ENCODE data around the gene GSTK1.

The GSTK1 gene

GRCh38 chr7:143223784-143224183 lies 39.5 kb upstream of the GSTK1 start:
- no peak for TF ChIP-seq AEBP2 (tag by site-specific recombination; IDR thresholded peaks at IDR 0.05; ENCODE audit: borderline replicate concordance)
- TF ChIP-seq SETDB1 (IDR thresholded peaks at IDR 0.05; ENCODE audit: insufficient read length, low read length) = no peak
- no peak for TF ChIP-seq ZNF677 (tag by site-specific recombination; IDR thresholded peaks at IDR 0.05)
- TF ChIP-seq ZNF23 (tag by site-specific recombination; IDR thresholded peaks at IDR 0.05; ENCODE audit: borderline replicate concordance) = no peak
- no peak for TF ChIP-seq ZNF747 (tag by site-specific recombination; IDR thresholded peaks at IDR 0.05)
- TF ChIP-seq KLF16 (tag by site-specific recombination; IDR thresholded peaks at IDR 0.05) = no peak
- Histone ChIP-seq H3K4me3 (ENCODE audit: low read depth, low read length) (no peak overlapping the region), H3K9me3 (ENCODE audit: control insufficient read depth, insufficient read depth, low read depth, low read length) (no peaks in the 10 kb centered on the region), H3K27ac (ENCODE audit: extremely low read depth, low read depth, low read length) (no peak overlapping the region), H3K36me3 (ENCODE audit: control insufficient read depth in 2 of 2, insufficient read depth in 1 of 2, low read length in 2 of 2) (no peaks in the 10 kb centered on the region), H3K4me1 (ENCODE audit: control insufficient read depth, insufficient read depth, low read length) (no peaks in the 10 kb centered on the region)
- ChIA-PET CTCF (interaction anchor here (0.5 to 3.8 kb wide), 5 partner anchors 8 to 223 kb away, joined by 3 to 27 read pairs (median 7); no protein-coding TSS in a partner anchor), POLR2A (no interaction called here)

- no peaks in the 10 kb centered on the region for H3K36me3 ChIP-seq (ENCODE audit: control insufficient read depth in 2 of 2, insufficient read depth in 1 of 2, low read length in 2 of 2)
- H3K4me1 ChIP-seq (ENCODE audit: control insufficient read depth, insufficient read depth, low read length) = no peaks in the 10 kb centered on the region
- no peaks in the 10 kb centered on the region for H3K9me3 ChIP-seq (ENCODE audit: control insufficient read depth, insufficient read depth, low read depth, low read length)
- ChIA-PET CTCF (interaction anchor here (1.9 kb wide), 1 partner anchor 10 kb away, joined by 27 read pairs; no protein-coding TSS in a partner anchor), POLR2A (no interaction called here)
- H3K4me3 ChIP-seq (ENCODE audit: low read depth, low read length) = no peak overlapping the region
- TF ChIP-seq ZNF391 (tag by site-specific recombination; IDR thresholded peaks at IDR 0.05; ENCODE audit: borderline replicate concordance, low read depth) (no peak), KLF17 (tag by site-specific recombination; IDR thresholded peaks at IDR 0.05) (no peak), GLIS2 (tag by site-specific recombination; IDR thresholded peaks at IDR 0.05) (no peak), ZNF621 (tag by site-specific recombination; IDR thresholded peaks at IDR 0.05) (no peak), ZBTB20 (tag by site-specific recombination; IDR thresholded peaks at IDR 0.05) (no peak), KLF7 (tag by site-specific recombination; IDR thresholded peaks at IDR 0.05; ENCODE audit: borderline replicate concordance) (no peak), TRIM28 (IDR thresholded peaks at IDR 0.05; ENCODE audit: borderline replicate concordance, low read length) (no peak), ZNF580 (tag by site-specific recombination; IDR thresholded peaks at IDR 0.05) (no peak), ZNF433 (tag by site-specific recombination; IDR thresholded peaks at IDR 0.05; ENCODE audit: low read depth) (no peak), ZBTB11 (tag by site-specific recombination; conservative IDR thresholded peaks at IDR 0.05; ENCODE audit: low read depth) (no peak), ZXDB (tag by site-specific recombination; IDR thresholded peaks at IDR 0.05) (no peak), RBAK (tag by site-specific recombination; IDR thresholded peaks at IDR 0.05) (no peak)
- H3K27ac ChIP-seq (ENCODE audit: extremely low read depth, low read depth, low read length) = no peak overlapping the region
Measured at GRCh38 chr7:143225047-143225446, 38.2 kb upstream of the GSTK1 start.

All from HEK293 (cell line).